Kidney glomerular epithelial cell (primary cell): ENCODE measurements around the gene PHACTR1.
"Not testable (repeated sequence)": the region's sequence is repeated elsewhere in the genome, so short reads cannot be mapped to it uniquely, and the experiment has no call there.

Experiments used
- DNase-seq: peaks from one replicate; lab custom pipeline; 2025; lab: John Stamatoyannopoulos, UW

PHACTR1 gene

DNA sequence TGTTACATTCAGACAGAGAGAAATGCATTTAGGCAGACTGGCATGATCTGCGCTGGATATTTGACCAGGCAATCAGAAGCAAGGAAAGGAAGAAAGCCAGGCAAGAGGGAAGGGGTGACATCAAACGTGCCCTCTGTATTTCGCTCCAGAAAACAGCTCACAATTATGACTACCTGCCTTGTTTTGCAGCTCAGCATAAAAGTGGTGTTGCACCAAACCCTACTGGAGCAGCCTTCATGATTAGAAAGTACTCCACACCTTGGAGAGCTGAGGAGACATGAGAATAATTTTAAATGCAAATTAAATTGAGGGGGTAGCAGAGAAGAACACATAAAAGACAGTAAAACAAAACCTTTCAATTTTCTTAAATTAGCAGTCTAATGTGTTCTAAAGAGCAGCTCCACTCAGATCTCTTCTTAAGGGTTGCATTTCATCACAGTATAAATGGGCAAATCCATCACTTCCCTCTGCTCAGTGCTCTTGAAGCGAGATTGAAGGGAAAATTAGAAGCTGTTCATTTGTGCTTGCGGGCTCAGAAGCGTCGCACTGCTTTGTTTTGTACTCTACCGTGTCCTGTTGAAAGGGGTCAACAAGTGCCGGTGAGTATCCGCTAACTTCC lies at the start of gene PHACTR1:
PHACTR1 (plus strand) TSS at position 470 of the 619 bp plus-strand sequence.
- DNase-seq: no peak

DNA sequence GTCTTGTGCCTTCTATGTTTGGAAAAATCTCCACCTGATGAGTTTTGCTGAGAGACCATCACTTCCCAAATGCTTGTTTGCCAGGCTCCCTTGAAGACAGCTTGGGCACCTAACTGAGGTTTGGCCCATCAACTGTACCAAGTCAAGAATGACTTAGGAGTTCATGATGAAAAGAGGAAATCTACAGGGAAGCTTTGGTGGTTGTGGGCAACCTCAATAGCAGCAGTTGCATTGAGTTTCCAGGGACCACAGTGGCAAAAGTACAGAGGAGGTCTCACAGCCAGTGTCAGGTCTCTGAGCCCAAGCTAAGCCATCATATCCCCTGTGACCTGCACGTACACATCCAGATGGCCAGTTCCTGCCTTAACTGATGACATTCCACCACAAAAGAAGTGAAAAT lies 49.7 kb upstream of the PHACTR1 start:
- no peak for DNase-seq

DNA sequence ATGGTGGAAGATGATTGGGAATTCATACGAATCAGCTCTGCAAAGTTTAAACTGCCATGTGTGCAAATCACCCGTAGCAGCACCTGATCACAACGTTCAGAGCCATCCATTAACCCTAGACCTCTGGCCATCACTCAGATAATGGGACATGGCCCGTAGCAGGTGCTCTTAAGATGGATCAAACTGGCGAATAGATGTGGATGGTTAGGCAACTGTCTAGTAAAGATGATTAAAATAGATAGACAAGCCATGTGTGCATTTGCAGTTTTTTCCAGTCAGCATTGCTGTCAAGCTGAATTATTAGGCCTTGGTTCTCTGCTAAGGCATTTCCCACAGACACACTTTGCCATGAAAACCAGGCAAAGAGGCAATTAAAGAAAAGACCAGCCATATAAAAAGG lies 40.6 kb upstream of the PHACTR1 start:
- DNase-seq: no peak

DNA sequence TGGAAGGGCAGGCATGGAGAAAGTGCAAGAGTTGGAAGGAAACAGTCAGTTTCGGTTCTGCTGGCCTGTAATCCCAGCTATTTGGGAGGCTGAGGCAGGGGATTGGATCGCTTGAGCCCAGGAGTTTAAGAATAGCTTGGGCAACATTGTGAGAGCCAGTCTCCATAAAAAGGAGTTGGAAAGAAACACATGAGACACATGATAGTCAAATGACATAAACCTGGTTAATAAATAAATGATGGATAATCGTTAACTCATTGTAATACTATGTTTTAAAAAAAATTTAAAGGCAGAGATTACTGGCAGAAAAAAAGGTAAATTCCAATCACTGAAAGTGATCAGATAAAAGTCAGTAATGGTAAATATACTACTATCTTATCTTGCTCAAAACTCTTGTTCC lies 37.2 kb upstream of the PHACTR1 start:
- no peak for DNase-seq

GRCh38 chr6:12693122-12693521 lies 23.4 kb upstream of the PHACTR1 start:
- DNase-seq: no peak

GRCh38 chr6:12698298-12698697 lies 18.3 kb upstream of the PHACTR1 start:
- no peak for DNase-seq

DNA sequence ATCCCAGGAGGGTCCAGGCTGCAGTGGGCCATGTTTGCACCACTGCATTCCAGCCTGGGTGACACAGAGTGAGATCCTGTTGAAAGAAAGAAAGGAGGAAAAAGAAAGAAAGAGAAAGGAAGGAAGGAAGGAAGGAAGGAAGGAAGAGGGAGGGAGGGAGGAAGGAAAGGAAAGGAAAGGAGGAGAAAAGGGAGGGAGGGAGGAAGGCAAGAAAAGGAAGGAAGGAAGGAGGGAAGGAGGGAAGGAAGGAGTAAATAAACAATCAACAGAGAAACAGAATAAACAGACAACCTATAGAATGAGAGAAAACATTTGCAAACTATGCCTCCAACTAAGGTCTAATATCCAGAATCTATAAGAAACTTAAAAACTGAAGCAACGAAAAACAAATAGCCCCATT lies 11.6 kb upstream of the PHACTR1 start:
- no peak for DNase-seq

DNA sequence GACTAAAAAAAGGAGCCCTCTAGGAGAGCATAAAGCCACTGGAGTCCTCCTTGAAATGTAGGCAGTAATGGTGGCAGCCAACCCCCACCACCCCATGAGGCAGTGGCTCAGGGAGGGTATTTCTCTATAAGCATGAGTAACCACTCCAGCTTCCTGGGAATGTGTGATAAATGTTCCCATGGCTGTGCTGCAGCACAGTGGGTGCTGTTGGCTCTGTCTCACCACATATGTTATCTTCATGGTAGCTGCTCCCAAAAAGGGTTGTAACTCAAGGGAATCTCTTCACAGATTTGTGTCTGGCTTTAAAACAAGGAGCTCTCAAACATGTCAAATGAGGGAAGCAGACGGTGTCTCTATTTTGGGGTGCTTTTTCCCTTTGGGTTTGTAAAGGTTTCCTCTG lies 7.5 kb upstream of the PHACTR1 start:
- peak; percentile 77 for DNase-seq

- no peak for DNase-seq
These were observed 6.9 kb upstream of the PHACTR1 start for GRCh38 chr6:12709556-12710232.

GRCh38 chr6:12710921-12711320 lies 5.6 kb upstream of the PHACTR1 start:
- no peak for DNase-seq

GRCh38 chr6:12714022-12714421 lies 2.5 kb upstream of the PHACTR1 start:
- no peak for DNase-seq

GRCh38 chr6:12715437-12715836 lies 1.1 kb upstream of the PHACTR1 start:
- no peak for DNase-seq

GRCh38 chr6:12717356-12717755 lies 789 bp downstream of the PHACTR1 start:
- no peak for DNase-seq

DNA sequence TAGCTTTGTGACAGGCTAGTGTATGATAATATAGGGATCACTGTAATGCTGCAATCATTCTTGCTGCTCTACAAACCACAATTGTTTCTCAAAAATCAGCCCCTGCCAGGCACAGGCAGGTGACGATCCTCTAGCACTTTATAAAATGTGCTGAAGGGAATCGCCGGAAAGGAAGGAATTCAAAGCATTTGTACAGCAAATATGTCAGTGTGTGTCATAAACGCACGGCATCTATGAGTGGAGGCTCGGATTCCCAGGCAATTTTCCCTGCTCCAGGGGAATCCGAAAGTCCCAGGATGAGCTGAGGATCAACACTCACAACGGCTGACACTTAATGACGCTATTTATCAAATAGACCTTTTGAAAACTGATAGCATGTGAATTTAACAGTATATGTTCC lies 1.4 kb downstream of the PHACTR1 start:
- DNase-seq: peak; percentile 62

DNA sequence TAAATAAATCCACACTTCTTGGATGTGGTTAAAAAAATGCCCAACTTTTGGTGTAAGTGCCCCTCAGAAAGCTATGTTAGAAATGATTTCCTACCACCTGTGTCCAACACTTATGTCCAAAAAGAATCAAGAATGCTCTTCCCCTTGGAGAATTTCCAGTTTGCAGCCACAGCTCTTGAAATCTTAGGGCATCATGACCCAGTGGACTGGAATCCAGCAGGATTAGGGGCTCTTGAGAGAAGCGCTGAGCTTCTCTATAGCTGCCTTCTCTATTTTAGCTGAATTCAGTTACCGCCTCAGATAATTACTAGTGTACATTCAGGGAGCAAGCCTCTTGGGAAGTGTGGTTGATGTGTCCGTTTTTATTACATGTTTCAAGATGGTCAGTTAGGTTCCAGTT lies 2.5 kb downstream of the PHACTR1 start:
- DNase-seq: no peak

DNA sequence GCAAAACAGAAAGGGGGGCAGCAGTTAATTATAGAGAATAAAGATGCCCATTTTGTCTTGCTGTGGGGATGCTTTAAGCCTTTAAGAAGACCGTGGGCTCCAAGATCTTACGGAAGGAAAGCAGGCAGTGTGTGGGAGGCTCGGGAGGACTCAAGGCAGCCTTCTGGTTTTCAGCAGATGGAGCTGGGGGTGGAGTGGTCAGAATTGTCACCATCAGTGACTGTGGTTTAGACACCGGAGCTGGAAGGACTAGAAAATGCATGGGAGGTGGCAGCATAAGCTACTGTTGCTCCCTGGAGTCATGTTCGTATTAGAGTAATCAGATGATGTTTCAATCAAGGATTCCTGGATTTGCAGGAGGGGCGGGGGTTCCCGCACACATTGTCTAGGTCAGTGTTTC lies 3.7 kb downstream of the PHACTR1 start:
- DNase-seq: no peak

GRCh38 chr6:12725263-12725662 lies 8.7 kb downstream of the PHACTR1 start:
- DNase-seq: no peak

DNA sequence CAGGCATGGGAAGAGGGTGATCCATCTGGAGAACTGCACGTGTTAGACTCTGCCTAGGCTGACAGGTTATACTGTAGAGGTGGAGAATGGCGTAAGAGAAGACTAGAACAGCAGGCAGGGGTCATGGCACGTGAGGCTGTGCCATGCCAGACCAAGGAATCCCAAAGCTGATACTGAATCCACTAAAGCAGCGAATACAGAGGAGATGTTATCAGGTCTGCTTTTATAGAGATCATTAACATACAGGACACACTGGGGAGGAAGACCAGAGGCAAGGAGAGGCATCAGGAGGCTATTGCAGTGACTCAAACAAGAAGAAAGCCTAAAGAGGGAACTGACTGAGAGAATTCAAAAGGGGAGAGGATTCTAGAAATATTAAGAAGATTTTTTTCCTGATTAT lies 12.9 kb downstream of the PHACTR1 start:
- DNase-seq: no peak

DNA sequence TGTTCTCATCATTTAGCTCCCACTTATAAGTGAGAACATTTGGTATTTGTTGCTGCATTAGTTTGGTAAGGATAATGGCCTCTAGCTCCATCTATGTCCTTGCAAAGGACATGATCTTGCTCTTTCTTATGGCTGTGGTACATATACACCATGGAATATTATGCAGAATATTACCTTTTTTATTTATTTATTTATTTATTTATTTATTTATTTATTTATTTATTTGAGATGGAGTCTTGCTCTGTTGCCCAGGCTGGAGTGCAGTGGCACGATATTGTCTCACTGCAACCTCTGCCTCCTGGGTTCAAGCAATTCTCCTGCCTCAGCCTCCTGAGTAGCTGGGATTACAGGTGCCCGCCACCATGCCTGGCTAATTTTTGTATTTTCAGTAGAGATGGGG lies 14.2 kb downstream of the PHACTR1 start:
- not testable (repeated sequence) for DNase-seq

- no peak for DNase-seq
These were observed 17.3 kb downstream of the PHACTR1 start for GRCh38 chr6:12733876-12734275.

- no peak for DNase-seq
These were observed 19.2 kb downstream of the PHACTR1 start for GRCh38 chr6:12735786-12736185.

GRCh38 chr6:12748411-12748810 lies 31.8 kb downstream of the PHACTR1 start:
- DNase-seq: no peak

DNA sequence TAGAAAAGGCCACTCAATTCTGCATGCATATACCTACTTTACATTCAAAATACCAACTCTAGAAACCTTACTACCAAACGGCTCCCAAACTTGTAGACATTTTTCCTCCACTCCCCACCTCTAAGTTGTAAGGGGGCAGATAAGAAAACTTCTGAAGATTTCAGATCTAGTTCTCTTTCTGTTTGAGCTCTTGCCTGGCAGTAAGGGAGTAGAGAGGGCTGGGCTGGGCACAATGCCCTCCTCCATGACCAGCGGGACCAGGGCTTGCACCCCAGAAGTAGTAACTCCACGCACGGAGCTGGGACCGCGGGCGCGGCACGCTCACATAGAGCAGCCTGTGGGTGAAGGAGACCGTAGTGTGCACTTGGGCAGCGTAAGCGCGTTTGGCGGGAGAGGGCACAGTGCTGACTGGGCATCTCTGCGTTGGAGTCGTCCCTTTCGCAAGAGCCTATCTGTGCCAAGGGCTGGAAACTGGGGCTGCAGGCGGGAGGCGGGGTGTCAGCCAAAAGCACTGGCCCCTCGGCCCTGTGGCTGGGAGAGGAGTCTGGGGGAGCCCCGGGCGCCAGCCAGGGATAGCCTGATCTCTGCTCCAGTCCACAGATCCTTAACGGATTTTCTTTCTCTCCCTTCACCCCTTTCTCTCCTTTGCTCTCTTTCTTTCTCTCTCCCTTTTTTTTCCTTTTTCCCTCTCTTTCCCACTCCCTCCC lies 32.4 kb downstream of the PHACTR1 start:
- no peak for DNase-seq
